GM21717 (cell line): ENCODE measurements around the gene KLF11.
"Not testable (repeated sequence)": the region's sequence is repeated elsewhere in the genome, so short reads cannot be mapped to it uniquely, and the experiment has no call there.

Experiments used
- ATAC-seq: cut with Tn5 transposase; IDR thresholded peaks from one replicate; pipeline ENCODE4 v1.9.1; 2021; ENCODE audit warnings: mild to moderate bottlenecking, moderate library complexity; ENCODE audit not compliant: unreplicated experiment

Gene KLF11

DNA sequence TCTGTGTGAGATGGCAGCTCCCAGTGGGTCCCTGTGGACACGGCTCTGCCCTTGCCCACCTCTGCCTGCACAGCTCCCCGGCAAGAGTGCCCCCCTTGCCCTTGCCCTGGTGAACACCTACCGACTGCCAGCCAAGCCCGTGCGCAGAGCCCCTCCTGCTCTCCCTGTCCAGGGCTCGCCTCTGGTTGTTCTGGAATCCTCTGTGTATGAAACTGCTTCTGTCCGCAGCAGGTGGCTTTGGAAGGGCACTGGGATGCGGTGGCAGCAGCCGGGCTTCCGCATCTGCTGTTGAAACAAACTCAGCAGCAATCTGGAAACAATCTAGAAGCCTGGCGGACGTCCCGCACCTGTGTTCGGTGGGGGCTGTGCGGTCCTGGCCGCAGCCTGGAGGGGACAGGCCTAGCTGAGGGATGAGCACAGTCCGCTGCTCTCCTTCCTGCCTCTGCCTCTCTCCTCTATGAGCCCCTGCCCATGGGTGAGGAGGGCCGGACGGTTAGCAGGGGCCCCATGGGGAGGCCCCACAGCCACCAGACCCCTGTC lies 34.0 kb upstream of the KLF11 start:
- ATAC-seq = no peak

- ATAC-seq = no peak
Measured at GRCh38 chr2:10009811-10010781, 33.3 kb upstream of the KLF11 start.

GRCh38 chr2:10010861-10011605 lies 32.3 kb upstream of the KLF11 start:
- not testable (repeated sequence) for ATAC-seq

DNA sequence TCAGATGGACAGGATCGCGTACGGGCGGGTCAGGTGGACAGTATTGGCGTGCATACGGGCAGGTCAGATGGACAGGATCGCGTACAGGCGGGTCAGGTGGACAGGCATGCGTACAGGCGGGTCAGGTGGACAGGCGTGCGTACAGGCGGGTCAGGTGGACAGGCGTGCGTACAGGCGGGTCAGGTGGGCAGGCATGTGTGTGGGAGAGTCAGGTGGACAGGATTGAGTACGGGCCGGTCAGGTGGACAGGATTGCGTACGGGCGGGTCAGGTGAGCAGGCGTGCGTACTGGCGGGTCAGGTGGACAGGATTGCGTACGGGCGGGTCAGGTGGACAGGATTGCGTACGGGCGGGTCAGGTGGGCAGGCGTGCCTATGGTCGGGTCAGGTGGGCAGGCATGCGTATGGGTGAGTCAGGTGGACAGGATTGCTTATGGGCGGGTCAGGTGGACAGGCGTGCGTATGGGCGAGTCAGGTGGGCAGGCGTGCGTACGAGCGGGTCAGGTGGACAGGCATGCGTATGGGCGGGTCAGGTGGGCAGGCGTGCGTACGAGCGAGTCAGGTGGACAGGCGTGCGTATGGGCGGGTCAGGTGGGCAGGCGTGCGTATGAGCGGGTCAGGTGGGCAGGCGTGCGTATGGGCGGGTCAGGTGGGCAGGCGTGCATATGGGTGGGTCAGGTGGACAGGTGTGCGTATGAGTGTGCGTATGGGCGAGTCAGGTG lies 31.6 kb upstream of the KLF11 start:
- ATAC-seq = not testable (repeated sequence)

DNA sequence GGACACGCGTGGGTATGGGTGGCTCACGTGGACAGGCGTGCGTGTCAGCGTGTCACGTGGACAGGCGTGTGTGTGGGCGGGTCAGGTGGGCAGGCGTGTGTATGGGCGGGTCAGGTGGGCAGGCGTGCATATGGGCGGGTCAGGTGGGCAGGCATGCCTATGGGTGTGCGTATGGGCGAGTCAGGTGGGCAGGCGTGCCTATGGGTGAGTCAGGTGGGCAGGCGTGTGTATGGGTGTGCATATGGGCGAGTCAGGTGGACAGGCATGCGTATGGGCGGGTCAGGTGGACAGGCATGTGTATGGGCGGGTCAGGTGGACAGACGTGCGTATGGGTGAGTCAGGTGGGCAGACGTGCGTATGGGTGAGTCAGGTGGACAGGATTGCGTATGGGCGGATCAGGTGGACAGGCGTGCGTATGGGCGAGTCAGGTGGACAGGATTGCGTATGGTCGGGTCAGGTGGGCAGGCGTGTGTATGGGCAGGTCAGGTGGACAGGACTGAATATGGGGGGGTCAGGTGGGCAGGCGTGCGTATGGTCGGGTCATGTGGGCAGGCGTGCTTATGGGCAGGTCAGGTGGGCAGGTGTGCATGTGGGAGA lies 30.9 kb upstream of the KLF11 start:
- not testable (repeated sequence) for ATAC-seq

GRCh38 chr2:10012963-10013461 lies 30.3 kb upstream of the KLF11 start:
- ATAC-seq = no peak

DNA sequence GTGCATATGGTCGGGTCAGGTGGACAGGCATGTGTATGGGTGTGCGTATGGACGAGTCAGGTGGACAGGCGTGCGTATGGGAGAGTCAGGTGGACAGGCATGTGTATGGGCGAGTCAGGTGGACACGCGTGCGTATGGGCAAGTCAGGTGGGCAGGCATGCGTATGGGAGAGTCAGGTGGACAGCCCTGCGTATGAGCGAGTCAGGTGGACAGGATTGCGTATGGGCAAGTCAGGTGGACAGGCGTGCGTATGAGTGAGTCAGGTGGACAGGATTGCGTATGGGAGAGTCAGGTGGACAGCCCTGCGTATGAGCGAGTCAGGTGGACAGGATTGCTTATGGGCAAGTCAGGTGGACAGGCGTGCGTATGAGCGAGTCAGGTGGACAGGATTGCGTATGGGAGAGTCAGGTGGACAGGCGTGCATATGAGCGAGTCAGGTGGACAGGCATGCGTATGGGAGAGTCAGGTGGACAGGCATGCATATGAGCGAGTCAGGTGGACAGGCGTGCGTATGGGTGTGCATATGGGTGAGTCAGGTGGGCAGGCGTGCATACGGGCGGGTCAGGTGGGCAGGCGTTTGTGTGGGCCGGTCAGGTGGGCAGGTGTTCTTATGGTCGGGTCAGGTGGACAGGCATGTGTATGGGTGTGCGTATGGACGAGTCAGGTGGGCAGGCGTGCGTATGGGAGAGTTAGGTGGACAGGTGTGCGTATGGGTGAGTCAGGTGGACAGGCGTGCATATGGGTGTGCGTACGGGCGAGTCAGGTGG lies 29.5 kb upstream of the KLF11 start:
- ATAC-seq = not testable (repeated sequence)

DNA sequence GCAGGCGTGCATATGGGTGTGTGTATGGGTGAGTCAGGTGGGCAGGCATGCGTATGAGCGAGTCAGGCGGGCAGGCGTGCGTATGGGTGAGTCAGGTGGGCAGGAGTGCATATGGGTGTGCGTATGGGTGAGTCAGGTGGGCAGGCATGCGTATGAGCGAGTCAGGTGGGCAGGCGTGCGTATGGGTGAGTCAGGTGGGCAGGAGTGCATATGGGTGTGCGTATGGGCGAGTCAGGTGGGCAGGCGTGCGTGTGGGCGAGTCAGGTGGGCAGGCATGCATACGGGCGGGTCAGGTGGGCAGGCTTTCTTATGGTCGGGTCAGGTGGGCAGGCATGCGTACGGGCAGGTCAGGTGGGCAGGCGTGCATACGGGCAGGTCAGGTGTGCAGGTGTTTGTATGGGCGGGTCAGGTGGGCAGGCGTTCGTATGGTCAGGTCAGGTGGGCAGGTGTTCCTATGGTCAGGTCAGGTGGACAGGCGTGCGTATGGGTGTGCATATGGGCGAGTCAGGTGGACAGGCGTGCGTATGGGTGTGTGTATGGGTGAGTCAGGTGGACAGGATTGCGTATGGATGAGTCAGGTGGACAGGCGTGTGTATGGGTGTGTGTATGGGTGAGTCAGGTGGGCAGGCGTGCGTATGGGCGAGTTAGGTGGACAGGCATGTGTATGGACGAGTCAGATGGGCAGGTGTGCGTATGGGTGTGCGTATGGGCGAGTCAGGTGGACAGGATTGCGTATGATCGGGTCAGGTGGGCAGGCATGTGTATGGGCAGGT lies 28.7 kb upstream of the KLF11 start:
- ATAC-seq = no peak

DNA sequence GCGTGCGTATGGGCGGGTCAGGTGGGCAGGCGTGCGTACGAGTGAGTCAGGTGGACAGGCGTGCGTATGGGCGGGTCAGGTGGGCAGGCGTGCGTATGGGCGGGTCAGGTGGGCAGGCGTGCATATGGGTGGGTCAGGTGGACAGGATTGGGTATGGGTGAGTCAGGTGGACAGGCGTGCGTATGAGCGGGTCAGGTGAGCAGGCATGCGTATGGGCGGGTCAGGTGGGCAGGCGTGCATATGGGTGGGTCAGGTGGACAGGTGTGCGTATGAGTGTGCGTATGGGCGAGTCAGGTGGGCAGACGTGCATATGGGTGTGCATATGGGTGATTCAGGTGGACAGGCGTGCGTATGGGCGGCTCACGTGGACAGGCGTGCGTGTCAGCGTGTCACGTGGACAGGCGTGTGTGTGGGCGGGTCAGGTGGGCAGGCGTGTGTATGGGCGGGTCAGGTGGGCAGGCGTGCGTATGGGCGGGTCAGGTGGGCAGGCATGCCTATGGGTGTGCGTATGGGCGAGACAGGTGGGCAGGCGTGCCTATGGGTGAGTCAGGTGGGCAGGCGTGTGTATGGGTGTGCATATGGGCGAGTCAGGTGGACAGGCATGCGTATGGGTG lies 27.9 kb upstream of the KLF11 start:
- ATAC-seq = not testable (repeated sequence)

- ATAC-seq = no peak
Measured at GRCh38 chr2:10016001-10016801, 27.1 kb upstream of the KLF11 start.

DNA sequence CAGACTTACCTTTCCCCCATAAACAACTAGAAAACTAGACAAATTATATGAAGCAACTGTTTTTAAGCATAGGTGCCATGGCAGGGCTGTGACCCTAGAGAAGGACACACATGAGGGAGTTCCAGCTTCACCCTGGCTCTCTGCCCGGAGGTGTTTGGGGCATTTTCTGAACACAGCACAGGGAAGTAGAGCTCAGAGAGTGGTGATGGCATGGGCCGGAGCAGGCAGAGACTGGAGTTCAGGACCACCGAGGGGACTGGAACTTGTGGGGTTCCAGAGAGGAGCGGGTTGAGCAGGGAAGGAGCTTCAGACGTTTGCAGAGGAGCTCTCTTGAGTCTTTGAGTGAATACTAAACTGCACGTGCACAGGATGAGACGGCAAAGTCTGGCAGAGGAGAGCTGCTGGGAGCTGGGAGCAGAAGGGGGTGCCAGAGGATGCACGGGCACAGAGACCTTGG lies 26.5 kb upstream of the KLF11 start:
- no peak for ATAC-seq

- no peak for ATAC-seq
Measured at GRCh38 chr2:10017313-10017941, 25.9 kb upstream of the KLF11 start.

DNA sequence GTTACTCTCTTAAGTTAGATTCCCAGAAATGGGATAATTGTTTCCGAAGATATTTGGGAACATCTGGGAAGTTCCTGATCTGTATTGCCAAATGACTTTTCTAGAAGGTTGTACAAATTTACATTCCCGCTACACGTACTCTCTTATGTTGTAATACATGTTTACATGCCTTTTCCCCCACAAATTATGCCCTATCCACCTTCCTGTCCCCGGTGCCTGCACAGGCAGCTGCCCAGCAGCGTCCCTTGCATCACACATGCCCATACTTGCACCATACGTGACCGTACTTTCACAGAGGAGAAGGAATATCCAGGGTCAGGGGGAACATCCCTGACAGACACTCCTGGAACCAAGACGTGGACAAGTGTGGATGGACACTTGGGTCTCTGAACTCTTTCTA lies 24.2 kb upstream of the KLF11 start:
- no peak for ATAC-seq

DNA sequence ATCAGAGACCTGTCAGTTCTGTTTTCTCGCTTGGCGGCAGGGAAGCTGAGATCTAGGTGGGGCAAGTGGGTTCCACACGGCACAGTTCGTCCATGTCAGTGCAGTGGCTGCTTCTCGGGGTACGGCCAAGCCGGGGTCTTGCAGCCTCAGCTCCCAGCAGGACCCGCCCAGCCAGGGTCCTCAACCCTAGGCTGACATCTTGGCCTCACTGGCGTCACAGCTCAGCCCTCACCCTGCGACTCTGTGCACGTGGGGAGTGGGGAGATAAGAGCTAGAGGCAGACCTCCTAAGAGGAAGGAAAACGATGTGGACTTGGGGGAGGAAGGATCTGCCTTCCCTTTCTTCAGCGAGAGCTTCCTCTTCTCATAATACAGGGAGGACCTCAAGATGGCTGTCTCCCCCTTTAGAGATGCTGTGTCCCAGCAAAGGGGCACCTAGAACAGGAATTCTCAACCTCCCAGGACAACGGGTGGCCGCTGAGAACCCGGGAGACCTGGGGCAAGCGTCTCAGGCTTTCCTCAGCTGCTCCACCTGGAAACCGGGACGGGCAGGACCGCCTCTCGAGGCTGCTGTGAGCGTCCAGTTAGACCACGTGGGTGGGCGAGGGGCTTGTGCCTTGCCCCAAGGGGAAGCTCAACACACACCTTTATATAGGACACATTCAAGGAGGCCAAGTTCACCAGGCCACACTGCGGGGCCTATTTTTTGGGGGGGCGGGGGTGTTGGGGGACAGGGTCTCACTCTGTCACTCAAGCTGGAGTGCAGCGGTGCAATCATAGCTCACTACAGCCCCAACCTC lies 23.5 kb upstream of the KLF11 start:
- no peak for ATAC-seq

DNA sequence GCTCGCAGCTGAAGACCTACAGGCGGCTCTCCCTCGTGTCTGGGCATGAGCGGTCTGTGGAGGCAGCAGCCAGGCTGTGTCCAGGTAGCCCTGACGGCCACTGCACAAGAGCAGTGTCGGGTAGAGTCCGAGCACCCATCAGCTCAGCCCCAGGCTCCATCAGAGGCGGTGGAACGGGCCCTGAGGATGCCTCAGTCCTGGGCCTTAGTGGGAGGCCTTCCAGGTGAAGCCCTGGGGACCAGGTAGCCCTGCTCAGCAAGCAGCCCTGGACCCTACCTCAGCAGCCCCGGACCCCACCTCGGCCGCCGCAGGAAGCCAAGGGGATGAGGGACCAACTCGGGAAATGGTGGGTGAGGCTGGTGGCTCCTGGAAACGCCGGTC lies 21.3 kb upstream of the KLF11 start:
- ATAC-seq = no peak

DNA sequence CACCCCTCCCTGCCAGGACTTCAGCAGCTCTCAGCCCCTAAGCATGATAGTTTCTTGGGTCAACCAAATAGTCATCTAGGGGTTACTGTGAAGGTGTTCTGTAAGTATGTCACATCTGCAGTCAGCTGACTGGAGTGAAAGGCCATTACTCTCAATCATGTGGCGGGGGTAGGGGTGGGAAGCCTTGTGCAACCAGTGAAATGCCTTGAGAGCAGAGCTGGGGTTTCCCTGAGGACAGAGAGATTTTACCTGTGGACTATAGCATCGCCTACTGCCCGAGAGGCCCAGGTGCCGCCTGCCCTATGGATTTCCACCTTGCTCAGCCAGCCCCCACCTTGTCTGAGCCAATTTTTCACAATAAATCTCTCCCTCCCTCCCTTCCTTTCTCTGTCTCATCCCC lies 20.9 kb upstream of the KLF11 start:
- no peak for ATAC-seq
